ENCODE measurements around the gene HNRNPA2B1. TPM values are rescaled to one million over a fixed set of nuclear protein-coding genes. Genes with fewer than 3 reads are reported as not detected.
"Not testable (repeated sequence)": the region's sequence is repeated elsewhere in the genome, so short reads cannot be mapped to it uniquely, and the experiment has no call there.

HNRNPA2B1 gene
- polyA plus RNA-seq, 6 donors from 2014 or later, result 585 to 820 (median 621) TPM

- peaks cover 63 to 70% of the 10 kb centered on the region in 2 donors for H3K36me3 Mint-ChIP-seq
- H3K4me1 Mint-ChIP-seq, result peaks cover 60 to 81% (median 69%) of the 10 kb centered on the region in 3 donors
- peak overlapping the region in 4 of 8 donors; percentile 41 to 74 (median 58) for H3K4me3 Mint-ChIP-seq
- not testable (repeated sequence) for ATAC-seq (ENCODE audit: low read depth in 2 of 2); H3K9me3 Mint-ChIP-seq; DNase-seq; H3K27me3 Mint-ChIP-seq
- H3K27ac Mint-ChIP-seq, result peak overlapping the region in 4 of 6 donors; percentile 62 to 100 (median 71)
These were observed 5.8 kb downstream of the HNRNPA2B1 start for GRCh38 chr7:26194764-26195163.

- H3K9me3 Mint-ChIP-seq, result no peaks in the 10 kb centered on the region
- no peak for DNase-seq
- H3K36me3 Mint-ChIP-seq, result peaks cover 52 to 69% of the 10 kb centered on the region in 2 donors
- H3K4me1 Mint-ChIP-seq, result peaks cover 57 to 76% (median 67%) of the 10 kb centered on the region in 3 donors
- H3K27ac Mint-ChIP-seq, result peak overlapping the region; percentile 64 to 100 (median 86)
- no peak for ATAC-seq (ENCODE audit: low read depth in 2 of 2)
- H3K4me3 Mint-ChIP-seq, result peak overlapping the region; percentile 36 to 86 (median 68)
- no peaks in the 10 kb centered on the region for H3K27me3 Mint-ChIP-seq
These were observed 6.9 kb downstream of the HNRNPA2B1 start for GRCh38 chr7:26193432-26194207.

GRCh38 chr7:26192485-26193087 is 8.0 kb downstream of the HNRNPA2B1 start:
- H3K27me3 Mint-ChIP-seq, result no peaks in the 10 kb centered on the region
- DNase-seq (peak; percentile 52), ATAC-seq (ENCODE audit: low read depth in 2 of 2) (peak; percentile 56 to 67)
- no peaks in the 10 kb centered on the region for H3K9me3 Mint-ChIP-seq
- peak overlapping the region; percentile 46 to 82 (median 68) for H3K4me3 Mint-ChIP-seq
- peaks cover 60 to 75% (median 70%) of the 10 kb centered on the region in 3 donors for H3K4me1 Mint-ChIP-seq
- H3K27ac Mint-ChIP-seq, result peak overlapping the region; percentile 47 to 100 (median 82)
- H3K36me3 Mint-ChIP-seq, result peaks cover 51 to 64% of the 10 kb centered on the region in 2 donors

GRCh38 chr7:26191974-26192479 is 8.5 kb downstream of the HNRNPA2B1 start:
- Mint-ChIP-seq H3K36me3 (peaks cover 46 to 59% of the 10 kb centered on the region in 2 donors), H3K4me1 (peaks cover 56 to 75% (median 69%) of the 10 kb centered on the region in 3 donors), H3K4me3 (peak overlapping the region; percentile 6 to 82 (median 66)), H3K27me3 (no peaks in the 10 kb centered on the region), H3K27ac (peak overlapping the region in 4 of 6 donors; percentile 55 to 100 (median 86)), H3K9me3 (no peaks in the 10 kb centered on the region)
- DNase-seq, result no peak
- ATAC-seq (ENCODE audit: low read depth in 2 of 2), result no peak

- Mint-ChIP-seq H3K36me3 (peaks cover 39 to 52% of the 10 kb centered on the region in 2 donors), H3K4me1 (peaks cover 52 to 71% (median 63%) of the 10 kb centered on the region in 3 donors), H3K27me3 (no peaks in the 10 kb centered on the region), H3K9me3 (no peaks in the 10 kb centered on the region), H3K27ac (peak overlapping the region in 3 of 6 donors; percentile 29 to 100 (median 75)), H3K4me3 (peak overlapping the region in 1 of 8 donors; percentile 78)
- no peak for ATAC-seq (ENCODE audit: low read depth in 2 of 2)
- no peak for DNase-seq
These were observed 9.1 kb downstream of the HNRNPA2B1 start for GRCh38 chr7:26191233-26191973.

GRCh38 chr7:26190417-26190869 is 10.1 kb downstream of the HNRNPA2B1 start:
- Mint-ChIP-seq H3K4me3 (no peak overlapping the region), H3K27me3 (no peaks in the 10 kb centered on the region), H3K9me3 (no peaks in the 10 kb centered on the region), H3K4me1 (peaks cover 49 to 68% (median 58%) of the 10 kb centered on the region in 3 donors), H3K27ac (peak overlapping the region in 3 of 6 donors; percentile 19 to 77 (median 30)), H3K36me3 (peaks cover 31 to 45% of the 10 kb centered on the region in 2 donors)
- DNase-seq (no peak), ATAC-seq (ENCODE audit: low read depth in 2 of 2) (no peak)

- Mint-ChIP-seq H3K27me3 (no peaks in the 10 kb centered on the region), H3K27ac (peak overlapping the region in 2 of 6 donors; percentile 31 to 77), H3K9me3 (no peaks in the 10 kb centered on the region), H3K4me1 (peaks cover 51 to 72% (median 57%) of the 10 kb centered on the region in 3 donors), H3K36me3 (peaks cover 31 to 48% of the 10 kb centered on the region in 2 donors), H3K4me3 (no peak overlapping the region)
- DNase-seq, result no peak
- ATAC-seq (ENCODE audit: low read depth in 2 of 2), result no peak
These were observed 10.8 kb downstream of the HNRNPA2B1 start for GRCh38 chr7:26189697-26190096.

GRCh38 chr7:26188957-26189541 is 11.5 kb downstream of the HNRNPA2B1 start:
- no peak for ATAC-seq (ENCODE audit: low read depth in 2 of 2)
- H3K27ac Mint-ChIP-seq, result peak overlapping the region in 2 of 6 donors; percentile 31 to 77
- peaks cover 56 to 72% (median 57%) of the 10 kb centered on the region in 3 donors for H3K4me1 Mint-ChIP-seq
- H3K36me3 Mint-ChIP-seq, result peaks cover 31 to 50% of the 10 kb centered on the region in 2 donors
- no peaks in the 10 kb centered on the region for H3K27me3 Mint-ChIP-seq
- H3K4me3 Mint-ChIP-seq, result no peak overlapping the region
- DNase-seq, result no peak
- H3K9me3 Mint-ChIP-seq, result no peaks in the 10 kb centered on the region

- no peaks in the 10 kb centered on the region for H3K9me3 Mint-ChIP-seq
- H3K27ac Mint-ChIP-seq, result peak overlapping the region in 3 of 6 donors; percentile 44 to 77 (median 66)
- DNase-seq (no peak), ATAC-seq (ENCODE audit: low read depth in 2 of 2) (peak in 1 of 2 donors; percentile 23)
- no peaks in the 10 kb centered on the region for H3K27me3 Mint-ChIP-seq
- H3K4me1 Mint-ChIP-seq, result peaks cover 54 to 72% (median 55%) of the 10 kb centered on the region in 3 donors
- peaks cover 25 to 43% of the 10 kb centered on the region in 2 donors for H3K36me3 Mint-ChIP-seq
- H3K4me3 Mint-ChIP-seq, result no peak overlapping the region
These were observed 12.2 kb downstream of the HNRNPA2B1 start for GRCh38 chr7:26188206-26188956.

- peaks cover 46 to 64% (median 51%) of the 10 kb centered on the region in 3 donors for H3K4me1 Mint-ChIP-seq
- H3K27me3 Mint-ChIP-seq, result no peaks in the 10 kb centered on the region
- DNase-seq (no peak), ATAC-seq (ENCODE audit: low read depth in 2 of 2) (peak in 1 of 2 donors; percentile 6)
- H3K27ac Mint-ChIP-seq, result peak overlapping the region in 5 of 6 donors; percentile 51 to 91 (median 66)
- H3K4me3 Mint-ChIP-seq, result no peak overlapping the region
- no peaks in the 10 kb centered on the region for H3K9me3 Mint-ChIP-seq
- peaks cover 17 to 35% of the 10 kb centered on the region in 2 donors for H3K36me3 Mint-ChIP-seq
These were observed 13.0 kb downstream of the HNRNPA2B1 start for GRCh38 chr7:26187380-26188205.

All from naive B cell (primary cell).